SHP77 (cell line): ENCODE measurements around the gene ZFP64.
"Not testable (repeated sequence)": the region's sequence is repeated elsewhere in the genome, so short reads cannot be mapped to it uniquely, and the experiment has no call there.

ENCODE experiments used
- DNase-seq, 2 experiments: peaks; one replicate each; lab custom pipeline; 2025; lab: John Stamatoyannopoulos, UW

ZFP64 gene

GRCh38 chr20:52201395-52201794, 9.8 kb upstream of the ZFP64 start:
- peak; percentile 41 to 58 for DNase-seq

- no peak for DNase-seq
Observed at GRCh38 chr20:52200870-52201269, 9.3 kb upstream of the ZFP64 start.

GRCh38 chr20:52196845-52197244, 5.3 kb upstream of the ZFP64 start:
- no peak for DNase-seq

DNA sequence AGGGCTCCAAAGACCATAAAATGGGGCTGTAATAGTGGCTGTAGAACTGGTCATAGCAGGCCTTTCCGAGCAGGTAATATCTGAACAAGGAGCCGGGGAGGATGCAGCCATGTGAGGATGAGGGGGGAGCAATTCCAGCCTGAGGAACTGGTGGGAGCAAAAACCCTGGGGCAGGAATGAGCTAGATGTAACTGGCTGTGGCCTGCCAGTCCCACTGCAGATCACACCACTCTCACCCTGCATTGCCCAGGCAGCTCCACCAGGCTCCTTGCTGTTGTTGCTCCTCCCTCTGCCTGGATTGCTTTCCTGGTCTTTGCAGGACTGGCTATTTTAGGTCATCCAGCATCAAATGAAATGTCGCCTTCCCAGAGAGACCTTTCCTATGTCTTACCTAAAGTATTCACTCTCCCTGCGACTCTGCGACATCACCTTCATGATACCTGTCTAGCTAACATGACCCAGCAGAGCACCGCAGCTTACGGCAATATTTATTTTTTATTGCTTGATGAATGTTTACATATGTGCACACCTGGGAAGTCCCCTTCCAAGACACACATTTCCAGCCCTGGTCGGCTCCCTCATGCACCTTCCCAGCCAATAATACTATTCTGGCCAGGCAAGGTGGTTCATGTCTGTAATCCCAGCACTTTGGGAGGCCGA, 2.4 kb upstream of the ZFP64 start:
- peak in 1 of 2 experiments; percentile 9 for DNase-seq

GRCh38 chr20:52193133-52193532, 1.6 kb upstream of the ZFP64 start:
- DNase-seq, result peak; percentile 50 to 75

DNA sequence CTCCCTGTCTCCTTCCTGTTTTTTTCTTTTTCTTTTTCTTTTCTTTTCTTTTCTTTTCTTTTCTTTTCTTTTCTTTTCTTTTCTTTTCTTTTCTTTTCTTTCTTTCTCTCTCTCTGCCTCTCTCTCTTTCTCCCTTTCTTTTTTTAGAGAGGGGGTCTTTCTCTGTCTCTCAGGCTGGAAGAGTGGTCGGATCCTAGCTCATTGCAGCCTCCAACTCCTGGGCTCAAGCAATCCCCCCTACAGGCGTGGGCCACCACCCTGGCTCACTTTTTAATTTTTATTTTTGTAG, 1.1 kb upstream of the ZFP64 start:
- DNase-seq, result not testable (repeated sequence)

- peak; percentile 57 to 65 for DNase-seq
Observed at GRCh38 chr20:52191916-52192718, 538 bp upstream of the ZFP64 start.

DNA sequence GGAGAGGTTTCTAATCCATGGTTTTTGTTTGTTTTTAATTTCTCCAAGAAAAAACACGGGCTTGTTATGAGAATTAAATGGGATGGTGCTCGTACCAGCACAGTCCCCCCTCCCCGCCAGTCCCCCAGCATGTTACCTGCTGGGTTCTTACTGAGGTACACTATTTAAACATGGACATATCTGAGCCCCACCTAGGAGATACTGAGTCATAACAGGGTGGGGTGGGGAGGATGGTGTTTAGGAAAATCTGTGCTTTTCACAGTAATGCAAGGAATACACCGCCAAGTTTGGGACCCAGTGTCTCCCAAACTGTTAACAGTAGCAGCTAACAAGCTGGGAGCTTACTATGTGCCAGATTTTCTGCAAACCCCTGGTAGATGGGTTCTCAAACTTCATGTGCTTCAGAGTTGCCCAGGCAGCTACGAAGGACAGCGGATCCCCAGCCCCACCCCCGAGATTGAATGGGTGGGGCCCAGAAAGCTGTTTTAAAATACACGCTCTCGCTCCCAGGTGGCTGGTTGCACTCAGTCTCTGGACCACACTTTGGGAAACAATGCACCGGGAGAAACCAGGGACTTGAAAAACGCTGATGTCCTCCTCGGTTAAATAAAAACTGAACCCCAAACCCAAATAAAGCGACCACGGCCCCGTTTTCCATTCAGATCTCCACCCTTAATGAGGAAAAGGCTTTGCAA, 995 bp downstream of the ZFP64 start:
- DNase-seq, result peak in 1 of 2 experiments; percentile 17

DNA sequence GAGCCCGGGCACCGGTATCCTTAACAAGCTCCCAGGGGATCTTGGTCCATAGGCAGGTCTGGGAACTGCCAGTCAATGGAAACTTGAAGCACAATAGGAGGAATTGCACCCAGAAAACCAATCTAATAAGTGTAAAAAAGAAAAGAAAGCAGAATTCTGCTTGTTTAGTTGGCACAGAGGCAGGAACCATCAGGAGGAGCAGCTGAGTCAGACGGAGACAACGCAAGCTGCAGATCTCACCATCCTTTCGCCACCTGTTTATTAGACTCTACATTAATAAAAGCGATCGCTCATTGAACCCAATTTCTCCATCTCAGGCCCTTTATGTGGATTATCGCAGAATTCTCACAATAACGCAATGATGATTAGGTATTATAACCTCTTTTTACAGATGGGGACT, 9.8 kb downstream of the ZFP64 start:
- DNase-seq, result no peak

DNA sequence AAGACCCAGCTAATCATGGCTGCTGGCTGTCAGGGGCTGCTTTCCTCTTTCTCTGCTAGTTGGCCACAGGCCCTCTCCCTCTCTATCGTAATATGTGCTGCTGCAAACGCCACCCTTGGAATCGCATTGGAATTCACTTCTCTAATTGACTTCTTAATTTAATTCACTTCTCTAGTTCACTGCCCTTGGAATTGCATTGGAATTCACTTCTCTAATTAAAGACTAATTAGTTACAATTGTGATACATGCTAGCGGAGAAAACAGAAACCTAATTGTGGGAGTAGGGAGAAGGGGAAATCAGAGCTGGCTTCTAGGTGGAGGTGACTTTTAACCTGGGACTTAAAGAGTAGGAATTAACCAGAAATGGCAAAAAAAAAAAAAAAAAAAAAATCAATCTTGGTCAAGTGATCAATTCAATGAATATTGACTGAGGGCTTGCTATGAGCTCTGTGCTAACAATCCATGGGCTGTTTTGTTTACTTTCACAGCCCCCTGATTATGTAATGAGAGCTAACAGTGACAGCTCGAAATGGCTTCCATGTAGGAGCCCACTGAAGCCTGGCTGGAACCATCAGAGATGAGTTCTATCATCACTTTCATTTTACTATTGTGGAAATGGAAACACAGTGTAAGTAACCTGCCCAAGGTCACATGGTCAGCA, 11.3 kb downstream of the ZFP64 start:
- DNase-seq, result no peak

DNA sequence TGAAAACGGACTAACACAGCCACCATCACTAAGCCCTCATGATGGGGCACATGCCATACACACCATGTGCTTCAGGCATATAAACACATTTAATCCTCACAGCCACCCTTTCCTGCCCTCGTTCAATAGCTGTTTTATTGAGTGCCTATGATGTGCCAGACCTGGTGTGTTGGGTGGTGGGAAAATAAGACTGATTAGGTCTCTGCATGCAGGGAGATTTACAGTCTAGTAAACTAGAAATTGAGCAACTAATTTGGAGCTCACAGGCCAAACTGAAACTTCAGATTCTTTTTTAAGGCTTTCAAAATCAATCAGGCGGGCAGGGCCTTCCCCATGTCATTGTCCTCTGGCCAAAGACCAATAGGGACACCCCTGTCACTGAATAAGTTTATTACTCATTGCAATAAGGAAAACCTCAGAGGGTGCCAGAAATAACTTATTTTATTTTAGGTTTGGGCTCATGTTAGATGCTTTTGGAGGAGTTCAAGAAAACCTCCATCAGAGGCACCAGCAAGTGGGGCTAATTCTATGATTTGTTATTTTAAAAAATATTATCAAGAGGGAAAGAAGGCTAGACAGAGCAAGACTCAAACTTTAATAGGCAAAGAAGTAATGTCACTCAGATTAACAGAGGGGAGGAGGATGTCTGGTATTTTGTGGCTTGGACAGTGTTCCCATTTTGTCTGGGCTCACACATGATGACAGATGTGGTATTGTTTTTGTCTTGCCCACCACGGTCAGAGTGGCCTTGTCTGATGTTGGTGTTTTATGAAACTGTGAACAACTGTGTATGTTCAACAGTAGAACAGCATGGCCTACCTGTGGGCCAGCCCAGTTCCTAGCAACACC, 12.0 kb downstream of the ZFP64 start:
- no peak for DNase-seq

DNA sequence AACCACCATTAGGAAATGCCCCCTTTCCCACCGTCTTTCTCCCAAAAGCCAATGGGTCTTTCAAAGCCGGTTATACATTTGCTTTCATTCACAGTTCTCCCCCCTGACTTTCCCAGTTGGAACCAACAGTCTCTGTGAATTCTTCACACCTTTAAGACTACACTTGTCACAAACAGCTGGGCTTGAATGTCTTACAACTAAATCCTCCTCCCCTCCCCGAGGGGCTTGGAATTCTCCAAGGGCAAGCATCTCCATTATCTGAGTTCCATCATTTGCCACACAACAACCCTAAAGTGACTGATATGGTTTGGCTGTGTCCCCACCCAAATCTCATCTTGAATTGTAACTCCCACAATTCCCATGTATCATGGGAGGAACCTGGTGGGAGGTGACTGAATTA, 12.9 kb downstream of the ZFP64 start:
- no peak for DNase-seq

GRCh38 chr20:52175840-52176239, 15.7 kb downstream of the ZFP64 start:
- DNase-seq, result no peak

DNA sequence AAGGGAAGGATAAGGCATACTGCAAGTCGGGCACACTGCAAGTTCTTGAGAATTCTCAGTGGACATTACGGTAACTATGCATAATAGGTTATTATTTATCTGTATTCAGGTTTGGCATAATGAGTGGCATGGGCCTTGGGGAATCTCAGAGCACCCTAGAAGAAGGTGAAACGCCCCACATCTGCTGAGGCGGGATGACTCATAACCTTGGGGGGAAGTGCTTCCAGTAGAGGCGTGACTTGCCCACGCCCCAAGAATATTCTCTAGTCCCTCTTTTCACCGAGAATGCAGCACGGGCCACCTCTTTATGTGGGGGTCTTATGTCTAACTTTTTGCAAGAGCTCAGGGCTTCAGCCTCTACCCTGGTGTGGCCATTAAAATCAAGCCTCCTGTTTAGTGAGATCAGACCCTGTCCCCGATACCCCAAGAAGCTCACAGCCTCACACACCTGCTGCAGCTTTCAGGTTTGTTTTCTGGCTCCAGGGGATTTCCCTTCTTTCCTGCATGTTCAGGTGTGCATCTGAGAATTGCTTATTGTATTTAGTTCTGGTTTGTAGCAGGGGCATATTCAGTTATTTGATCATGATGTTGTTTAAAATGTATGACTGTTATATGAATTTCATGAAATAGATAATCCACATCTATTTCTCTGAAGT, 19.1 kb downstream of the ZFP64 start:
- DNase-seq, result no peak

- DNase-seq, result no peak
Observed at GRCh38 chr20:52171025-52171424, 20.6 kb downstream of the ZFP64 start.

- peak in 1 of 2 experiments; percentile 31 for DNase-seq
Observed at GRCh38 chr20:52168116-52168515, 23.5 kb downstream of the ZFP64 start.

- DNase-seq, result no peak
Observed at GRCh38 chr20:52167232-52167840, 24.2 kb downstream of the ZFP64 start.

- DNase-seq, result no peak
Observed at GRCh38 chr20:52166150-52166549, 25.4 kb downstream of the ZFP64 start.

GRCh38 chr20:52160621-52161204, 30.9 kb downstream of the ZFP64 start:
- no peak for DNase-seq

- no peak for DNase-seq
Observed at GRCh38 chr20:52160049-52160570, 31.5 kb downstream of the ZFP64 start.
